GM23338 (cell line): ENCODE data around the gene SPATA1. TPM values are rescaled to one million over a fixed set of nuclear protein-coding genes. Genes with fewer than 3 reads are reported as not detected.

Experiments
- ATAC-seq: fragments of 200-7000 bp; cut with Tn5 transposase; 3 replicates; pipeline ENCODE4 v1.9.1; 2020
- DNase-seq: peaks from one replicate; pipeline ENCODE4 v3.0.0-alpha.2; 2015; ENCODE audit warnings: low spot score
- H2AFZ ChIP-seq: fragments of 200-600 bp; sonication (generic); 2 replicates; pipeline ENCODE4 v1.8.0; 2016; ENCODE audit warnings: antibody characterized with exemption, mild to moderate bottlenecking, moderate library complexity
- H3F3A ChIP-seq: fragments of 200-600 bp; sonication (generic); replicated peaks from 2 replicates; pipeline ENCODE4 v1.8.0; 2017; ENCODE audit warnings: antibody characterized with exemption, mixed run types, low read depth
- H3K27ac ChIP-seq: fragments of 200-600 bp; sonication (generic); 2 replicates; pipeline ENCODE4 v1.6.1; 2016; ENCODE audit warnings: low read depth
- H3K27me3 ChIP-seq: fragments of 200-600 bp; sonication (generic); 2 replicates; pipeline ENCODE4 v1.8.0; 2016; ENCODE audit warnings: mild to moderate bottlenecking, mixed run types, moderate library complexity; ENCODE audit not compliant: insufficient read depth
- H3K36me3 ChIP-seq: fragments of 200-600 bp; sonication (generic); 2 replicates; pipeline ENCODE4 v1.8.0; 2016; ENCODE audit warnings: mild to moderate bottlenecking; ENCODE audit not compliant: insufficient read depth
- H3K4me1 ChIP-seq: fragments of 200-600 bp; sonication (generic); 2 replicates; pipeline ENCODE4 v1.8.0; 2016; ENCODE audit warnings: mild to moderate bottlenecking, moderate library complexity; ENCODE audit not compliant: insufficient read depth
- H3K4me2 ChIP-seq: fragments of 200-600 bp; sonication (generic); 2 replicates; pipeline ENCODE4 v1.7.1; 2017; ENCODE audit warnings: mixed run types
- H3K4me3 ChIP-seq: fragments of 200-600 bp; sonication (generic); 2 replicates; pipeline ENCODE4 v1.6.1; 2016; ENCODE audit warnings: mixed run types
- H3K79me2 ChIP-seq: fragments of 200-600 bp; sonication (generic); replicated peaks from 2 replicates; pipeline ENCODE4 v1.8.0; 2017; ENCODE audit warnings: mild to moderate bottlenecking; ENCODE audit not compliant: insufficient read depth
- H3K9me2 ChIP-seq: fragments of 200-600 bp; sonication (generic); 2 replicates; pipeline ENCODE4 v1.8.0; 2017; ENCODE audit not compliant: insufficient read depth
- H4K20me1 ChIP-seq: fragments of 200-600 bp; sonication (generic); replicated peaks from 2 replicates; pipeline ENCODE4 v1.8.0; 2017; ENCODE audit warnings: mild to moderate bottlenecking; ENCODE audit not compliant: insufficient read depth
- H3K27ac Mint-ChIP-seq: 2 replicates; pipeline ENCODE4 v1.8.0; 2020; ENCODE audit warnings: inconsistent platforms, mild to moderate bottlenecking, moderate library complexity, mixed read lengths
- H3K27me3 Mint-ChIP-seq: 3 replicates; pipeline ENCODE4 v1.8.0; 2022; ENCODE audit warnings: low read depth, mild to moderate bottlenecking, moderate library complexity, mixed read lengths, inconsistent platforms; ENCODE audit not compliant: insufficient read depth, poor library complexity
- H3K36me3 Mint-ChIP-seq: 3 replicates; pipeline ENCODE4 v1.8.0; 2021; ENCODE audit warnings: low read depth, mild to moderate bottlenecking, inconsistent platforms, moderate library complexity, mixed read lengths
- H3K4me1 Mint-ChIP-seq: 3 replicates; pipeline ENCODE4 v1.8.0; 2020; ENCODE audit warnings: mild to moderate bottlenecking, inconsistent platforms, mixed read lengths
- H3K4me3 Mint-ChIP-seq: 3 replicates; pipeline ENCODE4 v1.8.0; 2021; ENCODE audit warnings: moderate library complexity, mild to moderate bottlenecking, inconsistent platforms, mixed read lengths
- H3K9me3 Mint-ChIP-seq: 3 replicates; pipeline ENCODE4 v1.8.0; 2020; ENCODE audit warnings: moderate library complexity, mild to moderate bottlenecking, inconsistent platforms, mixed read lengths
- EZH2phosphoT487 ChIP-seq: fragments of 200-600 bp; sonication (generic); IDR thresholded peaks from one replicate; pipeline ENCODE4 v1.8.1; 2018; ENCODE audit warnings: antibody characterized with exemption; ENCODE audit not compliant: unreplicated experiment
- NANOG ChIP-seq: IDR thresholded peaks from 2 replicates; pipeline ENCODE4 v1.6.1; 2016; ENCODE audit warnings: antibody characterized with exemption, borderline replicate concordance
- STAT1 ChIP-seq: IDR thresholded peaks from one replicate; pipeline ENCODE4 v1.6.1; 2016; ENCODE audit warnings: antibody characterized with exemption; ENCODE audit not compliant: unreplicated experiment
- ZNF114 ChIP-seq: fragments of 250-450 bp; sonication (Bioruptor Pico); IDR thresholded peaks from 2 replicates; pipeline ENCODE4 v1.5.0; 2020; ENCODE audit warnings: mild to moderate bottlenecking, moderate library complexity
- ZNF331 ChIP-seq: fragments of 250-450 bp; sonication (Bioruptor Pico); IDR thresholded peaks from 2 replicates; pipeline ENCODE4 v1.5.0; 2020; ENCODE audit warnings: low read depth, mild to moderate bottlenecking, moderate library complexity
- polyA plus RNA-seq: library from polyadenylated mRNA; unstranded; fragments of >200 nt; fragmentation: Nextera tagmentation; extraction: Ambion mirVana; gene quantifications from 2 replicates; pipeline ENCODE4 v1.2.1, GENCODE V29; 2016
- total RNA-seq: library from RNA; depleted of rRNA; stranded (reverse); fragments of >200 nt; shearing (Covaris generic); gene quantifications from 2 replicates; pipeline ENCODE4 v1.2.3, GENCODE V29; 2014
- TF ChIP-seq, protein P1 (sequence below): IDR thresholded peaks from one replicate; pipeline ENCODE4 v1.6.1; 2018; ENCODE audit warnings: antibody characterized with exemption; ENCODE audit not compliant: unreplicated experiment
- TF ChIP-seq, protein P2 (sequence below), 2 experiments: fragments of 200-600 bp in 1 of 2; sonication (generic) in 1 of 2; conservative IDR thresholded peaks; 2 replicates each; pipeline versions ENCODE4 v1.5.1 to v1.6.1; 2016 to 2017; ENCODE audit warnings: antibody characterized with exemption in 2 of 2, low read depth in 2 of 2, mild to moderate bottlenecking in 2 of 2, moderate library complexity in 1 of 2

Gene SPATA1
- total and polyA plus RNA-seq, 2 experiments from 2014 or later: 3.3 TPM; not detected in 1

DNA sequence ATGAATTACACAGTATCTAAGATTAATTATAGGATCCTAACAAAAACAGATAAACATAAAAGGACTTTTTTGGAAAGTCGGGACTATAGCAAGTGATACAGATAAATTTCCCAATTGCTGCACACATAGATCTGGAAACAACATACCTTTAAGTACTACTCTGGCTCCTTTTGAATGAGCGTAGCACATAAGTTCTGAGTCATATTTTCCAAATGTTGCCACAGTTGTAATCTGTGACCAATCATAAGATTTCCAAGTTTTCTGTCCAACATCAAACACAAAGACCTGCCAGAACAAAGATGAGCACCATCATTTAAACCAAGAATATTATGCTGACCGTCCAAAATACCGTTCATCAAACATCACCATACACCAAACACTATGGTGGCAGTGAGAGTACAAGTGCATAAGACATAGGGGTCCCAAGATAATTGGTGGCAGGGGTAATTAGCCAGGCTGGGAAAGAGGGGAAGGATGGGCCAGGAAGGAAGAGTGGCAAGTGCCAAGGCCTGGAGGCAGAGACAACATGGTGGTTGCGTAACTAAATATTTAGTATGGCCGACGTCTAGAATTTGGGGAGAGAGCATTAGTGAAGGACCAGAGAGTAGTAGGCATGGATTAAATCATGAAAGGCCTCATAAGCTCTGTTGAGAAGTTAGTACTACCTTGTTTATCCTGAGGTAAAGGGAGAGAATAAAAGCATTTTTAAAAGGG, 64.4 kb downstream of the SPATA1 start:
- peaks cover 8% of the 10 kb centered on the region for H3K27me3 Mint-ChIP-seq
- Histone ChIP-seq H4K20me1 (no peaks in the 10 kb centered on the region), H2AFZ (no peak overlapping the region), H3K4me1 (peaks cover 24% of the 10 kb centered on the region), H3K27me3 (no peaks in the 10 kb centered on the region), H3K79me2 (no peaks in the 10 kb centered on the region), H3K9me2 (peaks cover 6% of the 10 kb centered on the region; the same call in 1 of the 2 replicates), H3K36me3 (no peaks in the 10 kb centered on the region; the same call in 1 of the 2 replicates), H3K4me2 (no peak overlapping the region), H3K27ac (no peak overlapping the region), H3F3A (0 out of 2 replicates have a peak, but pooled peaks cover 6% of the 10 kb centered on the region), H3K4me3 (no peak overlapping the region)
- ATAC-seq: no peak
- no peaks in the 10 kb centered on the region for H3K9me3 Mint-ChIP-seq
- peaks cover 8% of the 10 kb centered on the region; the same call in 1 of the 3 replicates for H3K36me3 Mint-ChIP-seq
- no peak overlapping the region for H3K4me3 Mint-ChIP-seq
- H3K27ac Mint-ChIP-seq: no peak overlapping the region
- H3K4me1 Mint-ChIP-seq: peaks cover 37% of the 10 kb centered on the region
- TF ChIP-seq, protein P1, sequence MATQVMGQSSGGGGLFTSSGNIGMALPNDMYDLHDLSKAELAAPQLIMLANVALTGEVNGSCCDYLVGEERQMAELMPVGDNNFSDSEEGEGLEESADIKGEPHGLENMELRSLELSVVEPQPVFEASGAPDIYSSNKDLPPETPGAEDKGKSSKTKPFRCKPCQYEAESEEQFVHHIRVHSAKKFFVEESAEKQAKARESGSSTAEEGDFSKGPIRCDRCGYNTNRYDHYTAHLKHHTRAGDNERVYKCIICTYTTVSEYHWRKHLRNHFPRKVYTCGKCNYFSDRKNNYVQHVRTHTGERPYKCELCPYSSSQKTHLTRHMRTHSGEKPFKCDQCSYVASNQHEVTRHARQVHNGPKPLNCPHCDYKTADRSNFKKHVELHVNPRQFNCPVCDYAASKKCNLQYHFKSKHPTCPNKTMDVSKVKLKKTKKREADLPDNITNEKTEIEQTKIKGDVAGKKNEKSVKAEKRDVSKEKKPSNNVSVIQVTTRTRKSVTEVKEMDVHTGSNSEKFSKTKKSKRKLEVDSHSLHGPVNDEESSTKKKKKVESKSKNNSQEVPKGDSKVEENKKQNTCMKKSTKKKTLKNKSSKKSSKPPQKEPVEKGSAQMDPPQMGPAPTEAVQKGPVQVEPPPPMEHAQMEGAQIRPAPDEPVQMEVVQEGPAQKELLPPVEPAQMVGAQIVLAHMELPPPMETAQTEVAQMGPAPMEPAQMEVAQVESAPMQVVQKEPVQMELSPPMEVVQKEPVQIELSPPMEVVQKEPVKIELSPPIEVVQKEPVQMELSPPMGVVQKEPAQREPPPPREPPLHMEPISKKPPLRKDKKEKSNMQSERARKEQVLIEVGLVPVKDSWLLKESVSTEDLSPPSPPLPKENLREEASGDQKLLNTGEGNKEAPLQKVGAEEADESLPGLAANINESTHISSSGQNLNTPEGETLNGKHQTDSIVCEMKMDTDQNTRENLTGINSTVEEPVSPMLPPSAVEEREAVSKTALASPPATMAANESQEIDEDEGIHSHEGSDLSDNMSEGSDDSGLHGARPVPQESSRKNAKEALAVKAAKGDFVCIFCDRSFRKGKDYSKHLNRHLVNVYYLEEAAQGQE: no peak
- TF ChIP-seq EZH2phosphoT487 (no peak), NANOG (no peak), ZNF331 (no peak), ZNF114 (CRISPR knock-in tag) (no peak)
- TF ChIP-seq, protein P2, sequence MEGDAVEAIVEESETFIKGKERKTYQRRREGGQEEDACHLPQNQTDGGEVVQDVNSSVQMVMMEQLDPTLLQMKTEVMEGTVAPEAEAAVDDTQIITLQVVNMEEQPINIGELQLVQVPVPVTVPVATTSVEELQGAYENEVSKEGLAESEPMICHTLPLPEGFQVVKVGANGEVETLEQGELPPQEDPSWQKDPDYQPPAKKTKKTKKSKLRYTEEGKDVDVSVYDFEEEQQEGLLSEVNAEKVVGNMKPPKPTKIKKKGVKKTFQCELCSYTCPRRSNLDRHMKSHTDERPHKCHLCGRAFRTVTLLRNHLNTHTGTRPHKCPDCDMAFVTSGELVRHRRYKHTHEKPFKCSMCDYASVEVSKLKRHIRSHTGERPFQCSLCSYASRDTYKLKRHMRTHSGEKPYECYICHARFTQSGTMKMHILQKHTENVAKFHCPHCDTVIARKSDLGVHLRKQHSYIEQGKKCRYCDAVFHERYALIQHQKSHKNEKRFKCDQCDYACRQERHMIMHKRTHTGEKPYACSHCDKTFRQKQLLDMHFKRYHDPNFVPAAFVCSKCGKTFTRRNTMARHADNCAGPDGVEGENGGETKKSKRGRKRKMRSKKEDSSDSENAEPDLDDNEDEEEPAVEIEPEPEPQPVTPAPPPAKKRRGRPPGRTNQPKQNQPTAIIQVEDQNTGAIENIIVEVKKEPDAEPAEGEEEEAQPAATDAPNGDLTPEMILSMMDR (conservative IDR thresholded peaks at IDR 0.05; ENCODE audit: low read depth in 2 of 2): no peak
- no peak for DNase-seq

DNA sequence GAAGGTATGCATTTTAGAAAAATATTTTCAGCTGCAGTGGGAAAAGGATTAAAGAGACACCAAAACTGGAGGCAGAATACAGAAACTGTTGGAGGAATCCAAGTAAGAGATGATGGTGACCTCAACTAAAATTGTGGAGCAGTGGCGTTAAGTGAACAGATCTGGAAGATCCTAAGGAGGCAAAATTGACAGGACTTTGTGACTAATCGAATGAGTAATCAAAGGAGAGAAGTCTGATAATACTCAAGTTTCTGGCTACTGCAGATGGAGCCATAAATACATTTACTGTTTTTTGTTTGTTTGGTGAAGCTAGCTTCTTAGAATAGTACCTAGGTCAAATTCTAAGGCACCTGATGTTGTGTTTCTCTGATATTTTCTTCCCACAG, 65.0 kb downstream of the SPATA1 start:
- no peaks in the 10 kb centered on the region for H3K9me3 Mint-ChIP-seq
- ATAC-seq (no peak), DNase-seq (no peak)
- Histone ChIP-seq H3K36me3 (no peaks in the 10 kb centered on the region; the same call in 1 of the 2 replicates), H3F3A (0 out of 2 replicates have a peak, but pooled peaks cover 6% of the 10 kb centered on the region), H3K4me3 (no peak overlapping the region), H3K27ac (no peak overlapping the region), H3K4me1 (peaks cover 24% of the 10 kb centered on the region), H3K9me2 (peaks cover 6% of the 10 kb centered on the region; the same call in 1 of the 2 replicates), H2AFZ (no peak overlapping the region), H3K27me3 (no peaks in the 10 kb centered on the region), H3K4me2 (peak overlapping the region; percentile 75; the same call in 1 of the 2 replicates), H4K20me1 (no peaks in the 10 kb centered on the region), H3K79me2 (no peaks in the 10 kb centered on the region)
- H3K4me1 Mint-ChIP-seq: peaks cover 37% of the 10 kb centered on the region
- H3K27me3 Mint-ChIP-seq: peaks cover 9% of the 10 kb centered on the region
- peaks cover 8% of the 10 kb centered on the region; the same call in 1 of the 3 replicates for H3K36me3 Mint-ChIP-seq
- H3K4me3 Mint-ChIP-seq: no peak overlapping the region
- TF ChIP-seq ZNF114 (CRISPR knock-in tag): no peak
- no peak for TF ChIP-seq ZNF331
- TF ChIP-seq, protein P1: no peak
- TF ChIP-seq EZH2phosphoT487: no peak
- no peak for TF ChIP-seq STAT1
- no peak overlapping the region for H3K27ac Mint-ChIP-seq
